H9 (cell line): Measurements from ENCODE around the gene ELAPOR2. TPM values are rescaled to one million over a fixed set of nuclear protein-coding genes. Genes with fewer than 3 reads are reported as not detected.

Experiments used
- DNase-seq: peaks from one replicate; pipeline ENCODE4 v3.0.0-alpha.2; 2017
- H2AFZ ChIP-seq: one replicate; pipeline ENCODE4 v1.6.1; 2013; ENCODE audit warnings: mild to moderate bottlenecking, low read length, control low read depth, moderate library complexity
- H2AK5ac ChIP-seq: 2 replicates; pipeline ENCODE4 v1.6.1; 2013; ENCODE audit warnings: low read length, control low read depth, mixed read lengths; ENCODE audit not compliant: insufficient read length
- H2BK120ac ChIP-seq: one replicate; pipeline ENCODE4 v1.6.1; 2013; ENCODE audit warnings: low read depth, mild to moderate bottlenecking, low read length, control low read depth, inconsistent platforms; ENCODE audit not compliant: poor library complexity, severe bottlenecking
- H2BK12ac ChIP-seq: 2 replicates; pipeline ENCODE4 v1.6.1; 2013; ENCODE audit warnings: low read length, control low read depth, mixed read lengths, low read depth; ENCODE audit not compliant: insufficient read length
- H2BK15ac ChIP-seq: 2 replicates; pipeline ENCODE4 v1.6.1; 2013; ENCODE audit warnings: low read depth, low read length, control low read depth
- H2BK20ac ChIP-seq: one replicate; pipeline ENCODE4 v1.6.1; 2013; ENCODE audit warnings: low read depth, mild to moderate bottlenecking, low read length, control low read depth, inconsistent platforms; ENCODE audit not compliant: poor library complexity, severe bottlenecking
- H2BK5ac ChIP-seq: 2 replicates; pipeline ENCODE4 v1.6.1; 2013; ENCODE audit warnings: low read length, control low read depth, mixed read lengths; ENCODE audit not compliant: insufficient read length
- H3K14ac ChIP-seq: 2 replicates; pipeline ENCODE4 v1.6.1; 2013; ENCODE audit warnings: low read length, control low read depth; ENCODE audit not compliant: insufficient read depth
- H3K18ac ChIP-seq: 2 replicates; pipeline ENCODE4 v1.6.1; 2013; ENCODE audit warnings: low read depth, mild to moderate bottlenecking, mixed read lengths, low read length, control low read depth; ENCODE audit not compliant: insufficient read length
- H3K23ac ChIP-seq: 2 replicates; pipeline ENCODE4 v1.6.1; 2013; ENCODE audit warnings: low read length, control low read depth, mixed read lengths, low read depth; ENCODE audit not compliant: insufficient read length
- H3K23me2 ChIP-seq: 2 replicates; pipeline ENCODE4 v1.6.1; 2013; ENCODE audit warnings: low read depth, mild to moderate bottlenecking, mixed read lengths, low read length, control low read depth; ENCODE audit not compliant: insufficient read length, poor library complexity, severe bottlenecking
- H3K27ac ChIP-seq: 2 replicates; pipeline ENCODE4 v1.5.1; 2013; ENCODE audit warnings: low read length, control low read depth, mixed read lengths, low read depth; ENCODE audit not compliant: insufficient read length
- H3K27me3 ChIP-seq: 2 replicates; pipeline ENCODE4 v1.6.1; 2013; ENCODE audit warnings: low read length, control low read depth, inconsistent platforms; ENCODE audit not compliant: insufficient read depth
- H3K4ac ChIP-seq: 2 replicates; pipeline ENCODE4 v1.6.1; 2013; ENCODE audit warnings: low read depth, mild to moderate bottlenecking, control low read depth, inconsistent platforms, low read length, moderate library complexity
- H3K4me1 ChIP-seq: 2 replicates; pipeline ENCODE4 v1.6.1; 2013; ENCODE audit warnings: low read length, control low read depth, inconsistent platforms; ENCODE audit not compliant: insufficient read depth
- H3K4me2 ChIP-seq: 2 replicates; pipeline ENCODE4 v1.6.1; 2013; ENCODE audit warnings: low read length, control low read depth, mixed read lengths; ENCODE audit not compliant: insufficient read length, insufficient read depth
- H3K56ac ChIP-seq: 2 replicates; pipeline ENCODE4 v1.6.1; 2013; ENCODE audit warnings: low read depth, mild to moderate bottlenecking, mixed read lengths, low read length, control low read depth; ENCODE audit not compliant: insufficient read length
- H3K79me1 ChIP-seq: 2 replicates; pipeline ENCODE4 v1.6.1; 2013; ENCODE audit warnings: low read depth, mild to moderate bottlenecking, moderate library complexity, low read length, control low read depth, inconsistent platforms; ENCODE audit not compliant: insufficient read depth, poor library complexity, severe bottlenecking
- H3K79me2 ChIP-seq: 2 replicates; pipeline ENCODE4 v1.6.1; 2013; ENCODE audit warnings: low read length, control low read depth, inconsistent platforms; ENCODE audit not compliant: insufficient read depth
- H3K9ac ChIP-seq: 2 replicates; pipeline ENCODE4 v1.6.1; 2013; ENCODE audit warnings: low read length, control low read depth, mixed read lengths; ENCODE audit not compliant: insufficient read length; ENCODE audit errors: extremely low read depth
- H3K9me3 ChIP-seq: one replicate; pipeline ENCODE4 v1.6.1; 2013; ENCODE audit warnings: low read depth, low read length, inconsistent platforms; ENCODE audit not compliant: control insufficient read depth
- H3T11ph ChIP-seq: one replicate; pipeline ENCODE4 v1.6.1; 2013; ENCODE audit warnings: mild to moderate bottlenecking, low read length, control low read depth, inconsistent platforms
- H4K20me1 ChIP-seq: one replicate; pipeline ENCODE4 v1.6.1; 2013; ENCODE audit not compliant: control insufficient read depth, insufficient read length, insufficient read depth
- H4K5ac ChIP-seq: 2 replicates; pipeline ENCODE4 v1.6.1; 2013; ENCODE audit warnings: low read depth, mild to moderate bottlenecking, mixed read lengths, low read length, control low read depth; ENCODE audit not compliant: insufficient read length
- H4K8ac ChIP-seq: replicated peaks from 2 replicates; pipeline ENCODE4 v1.6.1; 2013; ENCODE audit warnings: low read length, control low read depth, mixed read lengths, low read depth; ENCODE audit not compliant: insufficient read length
- H4K91ac ChIP-seq: 2 replicates; pipeline ENCODE4 v1.6.1; 2013; ENCODE audit warnings: low read depth, mild to moderate bottlenecking, moderate library complexity, mixed read lengths, low read length, control low read depth; ENCODE audit not compliant: insufficient read length
- H3K27ac Mint-ChIP-seq, 3 experiments: 2 replicates in 2 of 3; 3 replicates in 1 of 3; pipeline ENCODE4 v1.8.0; 2020 to 2021; ENCODE audit warnings: mixed read lengths in 3 of 3, mild to moderate bottlenecking in 1 of 3, moderate library complexity in 1 of 3
- H3K27me3 Mint-ChIP-seq: 2 replicates; pipeline ENCODE4 v1.8.0; 2021; ENCODE audit warnings: low read depth, mild to moderate bottlenecking, moderate library complexity, mixed read lengths
- H3K36me3 Mint-ChIP-seq, 3 experiments: 2 replicates in 2 of 3; 3 replicates in 1 of 3; pipeline ENCODE4 v1.8.0; 2020 to 2021; ENCODE audit warnings: low read depth in 3 of 3, mixed read lengths in 3 of 3; ENCODE audit not compliant: insufficient read depth in 1 of 3
- H3K4me1 Mint-ChIP-seq, 2 experiments: 2 replicates each; pipeline ENCODE4 v1.8.0; 2020; ENCODE audit warnings: mixed read lengths in 2 of 2
- H3K4me3 Mint-ChIP-seq, 2 experiments: 2 replicates in 1 of 2; 3 replicates in 1 of 2; pipeline ENCODE4 v1.8.0; 2020 to 2021; ENCODE audit warnings: mild to moderate bottlenecking in 2 of 2, mixed read lengths in 2 of 2, moderate library complexity in 1 of 2
- H3K9me3 Mint-ChIP-seq, 2 experiments: 2 replicates in 1 of 2; 3 replicates in 1 of 2; pipeline ENCODE4 v1.8.0; 2020; ENCODE audit warnings: mild to moderate bottlenecking in 2 of 2, mixed read lengths in 2 of 2, moderate library complexity in 1 of 2
- WGBS: extraction: QIAGEN DNeasy Blood & Tissue Kit; methylation state at CpG from one replicate; pipeline ENCODE4 v1.1.7; 2013; ENCODE audit warnings: missing lambda C conversion rate, low lambda C conversion rate, mixed read lengths; ENCODE audit not compliant: insufficient read length; ENCODE audit errors: extremely low coverage; 5-methylcytosine and 5-hydroxymethylcytosine counted together
- total RNA-seq: library from RNA; stranded (reverse); gene quantifications from 2 replicates; pipeline ENCODE4 v1.2.1, GENCODE V29; 2021
- TF ChIP-seq, protein P1 (sequence below): fragments of 200-600 bp; sonication (generic); conservative IDR thresholded peaks from 3 replicates; pipeline ENCODE4 v1.8.0; 2021; ENCODE audit warnings: antibody characterized with exemption, mild to moderate bottlenecking

ELAPOR2 gene
- total RNA-seq, 1 experiment from 2014 or later: 36.8 TPM

DNA sequence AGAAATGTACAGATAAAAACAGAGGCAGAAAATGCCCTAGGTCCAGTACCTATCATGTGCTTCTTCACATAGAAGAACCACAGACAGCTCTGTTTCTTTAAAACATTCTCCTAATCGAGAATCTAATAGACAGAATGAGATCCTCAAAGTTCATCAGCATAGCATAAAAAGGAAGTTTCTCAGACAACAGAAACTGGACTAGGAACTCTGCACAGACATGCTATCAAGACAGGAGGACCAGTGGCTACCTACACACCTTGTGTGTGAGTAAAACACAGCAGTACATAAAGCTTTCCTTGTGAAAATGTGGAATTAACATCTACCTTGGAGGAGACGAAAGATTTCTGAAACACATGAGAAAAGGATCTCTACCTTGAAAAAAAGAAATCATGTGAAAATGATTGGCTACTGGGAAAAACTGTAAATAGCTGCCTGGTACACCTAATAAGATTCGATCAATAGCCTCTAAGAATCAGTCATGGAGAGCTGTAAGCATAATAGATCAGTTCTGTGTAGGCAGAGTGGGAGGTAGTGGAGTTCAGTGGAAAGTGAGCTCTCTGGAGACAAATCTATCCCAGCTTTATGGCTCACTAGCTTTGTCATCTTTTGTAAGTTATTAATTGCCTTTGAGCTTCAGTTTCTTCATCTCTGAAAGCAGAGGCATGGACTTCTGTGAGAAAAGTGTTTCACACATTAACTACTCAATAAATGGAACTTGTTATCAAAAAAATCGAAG is 26.7 kb downstream of the ELAPOR2 start:
- Histone ChIP-seq H2BK5ac (no peak overlapping the region), H2AK5ac (no peak overlapping the region), H3K23me2 (no peaks in the 10 kb centered on the region), H3K27me3 (no peaks in the 10 kb centered on the region), H3K18ac (no peak overlapping the region), H4K91ac (no peak overlapping the region), H2BK120ac (no peak overlapping the region), H3T11ph (no peak overlapping the region), H3K9ac (no peak overlapping the region), H2BK12ac (no peak overlapping the region), H2BK20ac (no peak overlapping the region), H3K56ac (no peak overlapping the region), H3K9me3 (no peaks in the 10 kb centered on the region), H4K8ac (no peak overlapping the region), H3K4ac (no peak overlapping the region), H4K20me1 (no peaks in the 10 kb centered on the region), H4K5ac (no peak overlapping the region), H2AFZ (no peak overlapping the region), H3K14ac (no peak overlapping the region), H3K23ac (no peak overlapping the region), H3K27ac (no peak overlapping the region), H3K4me1 (peaks cover 2% of the 10 kb centered on the region; the same call in 1 of the 2 replicates), H3K79me1 (peaks cover 7% of the 10 kb centered on the region), H2BK15ac (no peak overlapping the region), H3K79me2 (peaks cover 32% of the 10 kb centered on the region; the same call in 1 of the 2 replicates), H3K4me2 (no peak overlapping the region)
- peaks cover 0 to 12% (median 8%) of the 10 kb centered on the region in 3 experiments; a peak in 4 of 7 replicates for H3K36me3 Mint-ChIP-seq
- DNase-seq: no peak
- no CpG with 5 or more reads among the region's 4 CpGs for WGBS
- no peak overlapping the region for H3K4me3 Mint-ChIP-seq
- TF ChIP-seq, protein P1, sequence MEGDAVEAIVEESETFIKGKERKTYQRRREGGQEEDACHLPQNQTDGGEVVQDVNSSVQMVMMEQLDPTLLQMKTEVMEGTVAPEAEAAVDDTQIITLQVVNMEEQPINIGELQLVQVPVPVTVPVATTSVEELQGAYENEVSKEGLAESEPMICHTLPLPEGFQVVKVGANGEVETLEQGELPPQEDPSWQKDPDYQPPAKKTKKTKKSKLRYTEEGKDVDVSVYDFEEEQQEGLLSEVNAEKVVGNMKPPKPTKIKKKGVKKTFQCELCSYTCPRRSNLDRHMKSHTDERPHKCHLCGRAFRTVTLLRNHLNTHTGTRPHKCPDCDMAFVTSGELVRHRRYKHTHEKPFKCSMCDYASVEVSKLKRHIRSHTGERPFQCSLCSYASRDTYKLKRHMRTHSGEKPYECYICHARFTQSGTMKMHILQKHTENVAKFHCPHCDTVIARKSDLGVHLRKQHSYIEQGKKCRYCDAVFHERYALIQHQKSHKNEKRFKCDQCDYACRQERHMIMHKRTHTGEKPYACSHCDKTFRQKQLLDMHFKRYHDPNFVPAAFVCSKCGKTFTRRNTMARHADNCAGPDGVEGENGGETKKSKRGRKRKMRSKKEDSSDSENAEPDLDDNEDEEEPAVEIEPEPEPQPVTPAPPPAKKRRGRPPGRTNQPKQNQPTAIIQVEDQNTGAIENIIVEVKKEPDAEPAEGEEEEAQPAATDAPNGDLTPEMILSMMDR: no peak
- H3K9me3 Mint-ChIP-seq: peaks cover 0 to 2% of the 10 kb centered on the region in 2 experiments; a peak in 1 of 5 replicates
- H3K4me1 Mint-ChIP-seq: peaks cover 17 to 25% of the 10 kb centered on the region in 2 experiments
- no peak overlapping the region for H3K27ac Mint-ChIP-seq
- H3K27me3 Mint-ChIP-seq: no peaks in the 10 kb centered on the region
